Measurements from ENCODE around the gene PCDHGA3. TPM values are rescaled to one million over a fixed set of nuclear protein-coding genes. Genes with fewer than 3 reads are reported as not detected.
A peak's percentile ranks its signal among the peaks of the same experiment; 100 is the strongest.
"Not testable (repeated sequence)": the region's sequence is repeated elsewhere in the genome, so short reads cannot be mapped to it uniquely, and the experiment has no call there.

PCDHGA3 gene
- total RNA-seq, 1 donor from 2014 or later, result 0.52 TPM

GRCh38 chr5:141338538-141339306 lies 4.9 kb upstream of the PCDHGA3 start, which contains the start of gene PCDHGA2:
PCDHGA2 (plus strand) TSS chr5:141338760.
- DNase-seq (ENCODE audit: low read depth), result no peak
- peak; percentile 59 for TF ChIP-seq CTCF (conservative IDR thresholded peaks at IDR 0.05; ENCODE audit: low read depth, low read length)
- peak within 1 kb of the TSS; percentile 48 for H3K4me3 ChIP-seq (ENCODE audit: low read depth, low read length)

GRCh38 chr5:141340781-141341354 lies 2.8 kb upstream of the PCDHGA3 start:
- DNase-seq (ENCODE audit: low read depth); H3K4me3 ChIP-seq (ENCODE audit: low read depth, low read length): not testable (repeated sequence)

GRCh38 chr5:141342773-141343172 lies 856 bp upstream of the PCDHGA3 start:
- no peak for TF ChIP-seq CTCF (conservative IDR thresholded peaks at IDR 0.05; ENCODE audit: low read depth, low read length)
- H3K4me3 ChIP-seq (ENCODE audit: low read depth, low read length), result no peak overlapping the region
- DNase-seq (ENCODE audit: low read depth), result no peak

DNA sequence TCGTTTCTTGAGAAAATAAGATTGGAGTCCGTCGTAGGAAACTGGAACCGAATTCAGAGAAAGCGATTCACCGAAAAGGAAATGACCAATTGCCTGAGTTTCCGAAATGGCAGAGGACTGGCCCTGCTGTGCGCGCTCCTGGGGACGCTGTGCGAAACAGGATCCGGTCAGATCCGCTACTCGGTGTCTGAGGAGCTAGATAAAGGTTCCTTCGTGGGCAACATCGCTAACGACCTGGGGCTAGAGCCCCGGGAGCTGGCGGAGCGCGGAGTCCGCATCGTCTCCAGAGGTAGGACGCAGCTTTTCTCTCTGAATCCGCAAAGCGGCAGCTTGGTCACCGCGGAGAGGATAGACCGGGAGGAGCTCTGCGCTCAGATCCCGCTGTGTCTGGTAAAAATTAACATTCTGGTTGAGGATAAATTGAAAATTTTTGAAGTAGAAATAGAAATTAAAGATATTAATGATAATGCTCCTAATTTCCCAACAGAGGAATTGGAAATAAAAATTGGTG lies 379 bp downstream of the PCDHGA3 start:
- no peak for DNase-seq (ENCODE audit: low read depth)
- peak overlapping the region; percentile 11 for H3K4me3 ChIP-seq (ENCODE audit: low read depth, low read length)
- TF ChIP-seq CTCF (conservative IDR thresholded peaks at IDR 0.05; ENCODE audit: low read depth, low read length), result no peak

GRCh38 chr5:141345327-141345726 lies 1.7 kb downstream of the PCDHGA3 start:
- no peak for TF ChIP-seq CTCF (conservative IDR thresholded peaks at IDR 0.05; ENCODE audit: low read depth, low read length)
- no peak for DNase-seq (ENCODE audit: low read depth)
- H3K4me3 ChIP-seq (ENCODE audit: low read depth, low read length), result no peak overlapping the region

DNA sequence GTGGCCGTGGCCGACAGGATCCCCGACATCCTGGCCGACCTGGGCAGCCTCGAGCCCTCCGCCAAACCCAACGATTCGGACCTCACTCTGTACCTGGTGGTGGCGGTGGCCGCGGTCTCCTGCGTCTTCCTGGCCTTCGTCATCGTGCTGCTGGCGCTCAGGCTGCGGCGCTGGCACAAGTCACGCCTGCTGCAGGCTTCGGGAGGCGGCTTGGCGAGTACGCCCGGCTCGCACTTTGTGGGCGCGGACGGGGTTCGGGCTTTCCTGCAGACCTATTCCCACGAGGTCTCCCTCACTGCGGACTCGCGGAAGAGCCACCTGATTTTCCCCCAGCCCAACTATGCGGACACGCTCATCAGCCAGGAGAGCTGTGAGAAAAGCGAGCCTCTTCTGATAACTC lies 2.4 kb downstream of the PCDHGA3 start:
- not testable (repeated sequence) for H3K4me3 ChIP-seq (ENCODE audit: low read depth, low read length); DNase-seq (ENCODE audit: low read depth)

DNA sequence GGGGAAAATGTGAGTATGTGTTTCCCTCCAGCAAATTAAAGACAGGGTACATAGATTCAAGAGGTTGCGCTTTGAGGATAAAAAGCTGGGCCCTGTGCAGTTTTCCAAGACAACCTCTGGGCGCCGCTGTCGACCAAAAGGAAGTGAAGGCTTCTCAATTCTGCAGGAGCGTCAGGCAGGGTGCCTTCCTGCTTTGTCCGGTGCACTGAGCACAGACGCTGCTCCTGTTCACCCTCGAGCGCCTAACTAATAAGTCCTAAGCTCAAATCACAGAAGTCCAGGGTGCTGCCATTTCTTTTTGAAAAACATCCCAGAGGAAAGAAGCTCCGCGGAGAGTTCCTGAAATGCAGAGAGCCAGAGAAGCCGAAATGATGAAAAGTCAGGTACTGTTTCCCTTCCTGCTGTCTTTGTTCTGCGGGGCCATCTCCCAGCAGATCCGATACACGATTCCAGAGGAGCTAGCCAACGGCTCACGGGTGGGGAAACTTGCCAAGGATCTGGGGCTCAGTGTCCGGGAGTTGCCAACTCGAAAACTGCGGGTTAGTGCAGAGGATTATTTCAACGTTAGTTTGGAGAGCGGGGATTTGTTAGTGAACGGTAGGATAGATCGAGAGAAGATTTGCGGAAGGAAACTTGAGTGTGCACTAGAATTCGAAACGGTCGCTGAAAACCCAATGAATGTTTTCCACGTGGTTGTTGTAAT lies 6.4 kb downstream of the PCDHGA3 start, which contains the start of gene PCDHGB1:
TSS of gene PCDHGB1 (plus strand) at position 183 of the 703 bp plus-strand sequence. CDS start at position 345, 162 bp downstream.
- H3K4me3 ChIP-seq (ENCODE audit: low read depth, low read length), result peak within 1 kb of the TSS; percentile 37
- TF ChIP-seq CTCF (conservative IDR thresholded peaks at IDR 0.05; ENCODE audit: low read depth, low read length), result peak; percentile 54
- DNase-seq (ENCODE audit: low read depth), result no peak
